HG02840 (cell line): ENCODE results near the gene MYADML2.

Source experiments
- ATAC-seq: cut with Tn5 transposase; IDR thresholded peaks from one replicate; pipeline ENCODE4 v1.9.1; 2021; ENCODE audit warnings: mild to moderate bottlenecking, moderate library complexity, moderate number of reproducible peaks; ENCODE audit not compliant: unreplicated experiment, low FRiP score

MYADML2 gene

DNA sequence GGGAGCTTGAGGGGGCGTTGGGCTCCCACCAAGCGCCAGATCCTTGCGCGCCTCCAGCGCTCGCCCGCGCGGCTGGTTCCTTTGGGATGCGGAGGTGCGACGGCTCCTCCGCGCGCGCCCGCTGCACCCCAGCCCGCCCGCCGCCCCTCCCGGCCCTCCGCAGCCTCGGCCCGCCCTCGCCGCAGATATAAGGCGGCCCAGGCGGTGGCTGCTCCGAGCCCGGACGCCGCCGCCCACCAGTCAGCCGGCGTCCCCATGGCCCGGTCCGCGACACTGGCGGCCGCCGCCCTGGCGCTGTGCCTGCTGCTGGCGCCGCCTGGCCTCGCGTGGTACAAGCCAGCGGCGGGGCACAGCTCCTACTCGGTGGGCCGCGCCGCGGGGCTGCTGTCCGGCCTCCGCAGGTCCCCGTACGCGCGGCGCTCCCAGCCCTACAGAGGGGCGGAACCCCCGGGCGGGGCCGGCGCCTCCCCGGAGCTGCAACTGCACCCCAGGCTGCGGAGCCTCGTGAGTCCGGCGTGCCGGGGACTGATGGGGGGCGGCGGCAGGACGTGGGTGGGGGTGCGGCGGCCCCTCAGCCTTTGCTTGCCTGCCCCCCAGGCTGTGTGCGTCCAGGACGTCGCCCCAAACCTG is 44.9 kb downstream of the MYADML2 start, which contains the start of gene NPB:
Gene NPB, plus strand, starts transcription at position 216 of the 630 bp plus-strand sequence. Its CDS starts 40 bp downstream, at position 256.
- no peak for ATAC-seq

DNA sequence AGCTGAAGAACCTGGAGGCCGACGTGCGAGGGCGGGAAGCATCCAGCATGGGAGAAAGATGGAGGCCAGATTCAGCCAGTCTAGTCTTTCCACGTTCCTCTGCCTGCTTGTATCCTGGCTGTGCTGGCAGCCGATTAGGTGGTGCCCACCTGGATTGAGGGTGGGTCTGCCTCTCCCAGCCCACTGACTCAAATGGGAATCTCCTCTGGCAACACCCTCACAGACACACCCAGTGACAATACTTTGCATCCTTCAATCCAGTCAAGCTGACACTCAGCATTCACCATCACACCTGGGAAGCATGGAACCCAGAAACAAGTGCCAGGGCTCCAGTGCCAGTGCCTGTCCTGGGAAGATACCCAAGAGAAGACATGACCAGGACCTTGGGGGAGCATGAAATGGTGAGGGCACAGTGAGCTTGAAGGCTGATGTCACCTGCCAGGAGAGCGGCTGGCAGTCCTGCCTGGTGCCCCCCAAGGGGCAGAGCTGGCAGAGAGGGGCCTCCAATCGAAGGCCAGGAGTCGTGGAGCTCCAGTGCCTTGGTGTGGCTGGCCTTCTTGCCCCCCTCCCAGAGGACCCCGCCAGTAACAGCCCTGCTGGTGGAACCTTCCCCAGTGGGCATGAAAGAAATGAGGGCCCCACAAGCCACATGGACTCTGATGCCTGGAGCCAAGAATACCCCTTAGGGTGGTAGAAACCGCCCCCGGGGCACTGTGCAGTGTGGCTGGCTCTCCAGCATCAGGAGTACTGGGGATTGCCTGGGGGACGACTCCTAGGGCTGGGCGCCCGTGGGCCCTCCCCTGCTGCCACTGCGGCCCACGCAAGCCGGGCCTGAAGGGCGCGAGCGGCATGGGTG is 45.6 kb downstream of the MYADML2 start:
- ATAC-seq, result no peak

DNA sequence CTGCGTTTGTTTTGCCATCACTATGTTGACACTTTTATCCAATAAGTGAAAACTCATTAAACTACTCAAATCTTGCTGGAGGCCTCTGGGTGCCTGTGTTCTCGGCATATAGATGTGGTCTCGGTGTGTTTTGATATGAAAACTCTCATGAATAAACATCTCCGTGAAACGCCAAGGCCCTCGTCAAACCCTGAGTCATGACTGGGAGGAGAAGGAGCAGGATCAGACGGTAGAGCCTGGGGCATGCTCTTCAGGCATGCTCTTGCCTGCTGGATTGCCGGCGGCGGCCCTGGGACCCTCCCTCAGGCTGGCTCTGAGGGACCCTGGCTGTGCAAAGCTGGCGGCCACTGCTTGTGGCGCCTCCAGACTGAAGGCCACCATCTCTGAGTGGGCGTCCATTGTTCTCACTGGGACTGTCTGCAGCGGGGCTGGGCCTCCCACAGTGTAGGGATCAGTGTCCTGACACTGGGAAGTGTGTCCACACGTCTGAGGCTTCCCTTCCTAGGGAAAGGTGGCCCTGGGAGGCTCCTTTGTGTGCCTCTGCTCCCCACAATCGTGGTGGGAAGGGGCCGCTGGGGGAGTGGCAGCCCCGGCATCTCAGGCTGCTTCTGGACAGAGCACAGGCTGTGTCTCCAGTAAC is 46.7 kb downstream of the MYADML2 start:
- no peak for ATAC-seq

DNA sequence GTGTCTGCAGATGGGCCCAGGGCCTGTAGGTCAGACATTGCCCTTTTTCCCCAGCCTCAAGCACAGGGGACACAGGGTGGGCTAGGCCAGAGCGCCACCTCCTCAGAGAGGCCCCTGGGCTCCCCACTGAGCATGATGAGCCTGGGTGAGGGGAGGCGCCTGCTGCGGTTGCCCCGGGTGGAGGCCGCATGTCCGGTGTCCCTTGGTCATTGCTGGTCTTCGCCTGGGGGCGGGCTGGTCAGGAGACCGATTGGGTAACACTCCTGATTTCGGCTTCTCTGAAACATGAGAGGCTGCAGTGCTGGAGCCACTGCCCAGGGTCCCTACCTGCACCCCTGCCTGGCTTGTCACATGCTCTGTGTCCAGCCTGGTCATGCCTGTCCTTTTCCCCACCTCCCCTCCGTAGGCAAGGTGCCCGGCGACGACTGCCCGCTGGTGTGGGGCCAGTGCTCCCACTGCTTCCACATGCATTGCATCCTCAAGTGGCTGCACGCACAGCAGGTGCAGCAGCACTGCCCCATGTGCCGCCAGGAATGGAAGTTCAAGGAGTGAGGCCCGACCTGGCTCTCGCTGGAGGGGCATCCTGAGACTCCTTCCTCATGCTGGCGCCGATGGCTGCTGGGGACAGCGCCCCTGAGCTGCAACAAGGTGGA is 47.4 kb downstream of the MYADML2 start:
- ATAC-seq, result no peak

DNA sequence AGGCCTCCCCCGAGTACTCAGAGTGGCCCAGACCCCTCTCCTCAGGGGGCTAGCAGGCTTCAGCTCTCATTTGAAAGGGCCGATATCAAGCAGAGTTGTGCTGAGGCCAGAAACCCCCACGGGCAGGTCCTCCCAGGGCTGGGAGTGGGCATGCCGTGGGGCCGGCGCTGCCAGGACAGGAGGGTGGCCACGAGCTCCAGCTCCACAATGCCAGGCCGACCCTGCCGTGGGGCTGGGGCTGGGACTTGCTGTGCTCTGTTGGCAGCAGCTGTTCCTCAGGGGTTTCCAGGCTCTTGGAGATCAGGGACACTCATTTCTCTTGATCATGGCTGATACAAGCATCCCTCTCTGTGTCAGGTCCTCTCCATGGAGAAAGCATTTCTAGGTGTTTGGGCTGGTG is 48.1 kb downstream of the MYADML2 start:
- ATAC-seq, result no peak

DNA sequence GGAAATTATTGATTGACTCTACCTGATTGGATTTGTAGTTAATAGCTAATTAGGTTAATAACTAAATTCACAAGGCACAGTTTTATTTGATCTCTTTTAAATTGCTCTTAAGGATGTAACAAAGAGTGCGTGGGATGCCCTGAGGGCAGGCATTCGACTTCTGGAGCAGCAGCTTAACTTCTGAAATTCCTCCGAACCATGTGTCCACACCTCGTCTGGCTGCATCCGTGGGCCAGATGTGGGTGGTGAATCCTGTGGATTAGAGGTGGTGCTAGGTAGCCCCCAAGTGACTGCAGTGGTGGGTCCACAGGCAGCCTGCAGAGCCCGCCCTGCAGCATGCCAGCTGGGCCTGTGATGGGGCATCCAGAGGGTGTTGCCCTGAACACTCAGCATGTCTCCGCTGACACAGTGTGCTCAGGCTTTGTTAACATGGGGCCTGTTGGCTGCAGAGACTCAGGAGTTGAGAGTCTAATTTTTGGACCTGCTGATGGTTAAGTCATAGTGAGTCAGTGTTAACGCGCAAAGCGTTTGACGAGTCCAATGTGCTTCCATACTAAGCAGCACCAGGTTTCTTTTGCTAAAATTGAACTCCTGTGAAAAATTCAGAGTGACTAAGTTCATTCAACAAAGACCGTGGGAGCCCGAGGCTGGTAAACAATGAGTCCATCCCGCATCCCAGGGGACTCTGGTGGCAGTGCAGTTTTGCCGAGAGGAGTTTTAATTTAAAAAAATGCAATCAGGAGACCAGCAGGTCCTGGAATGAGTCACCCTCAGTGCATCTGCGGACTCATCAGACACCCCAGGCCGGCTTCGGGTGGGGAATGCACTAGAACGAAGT is 48.8 kb downstream of the MYADML2 start:
- no peak for ATAC-seq

DNA sequence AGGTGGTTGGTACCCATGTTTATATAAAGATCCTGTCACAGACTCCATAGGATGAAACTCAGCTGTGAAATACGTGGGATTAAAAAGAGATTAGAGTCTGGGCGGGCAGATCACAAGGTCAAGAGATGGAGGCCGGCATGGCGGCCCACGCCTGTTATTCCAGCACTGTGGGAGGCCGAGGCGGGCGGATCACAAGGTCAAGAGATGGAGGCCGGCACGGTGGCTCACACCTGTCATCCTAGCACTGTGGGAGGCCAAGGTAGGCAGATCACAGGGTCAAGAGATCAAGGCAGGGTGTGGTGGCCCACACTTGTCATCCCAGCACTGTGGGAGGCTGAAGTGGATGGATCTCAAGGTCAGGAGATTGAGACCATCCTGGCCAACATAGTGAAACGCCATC is 51.6 kb downstream of the MYADML2 start:
- ATAC-seq, result no peak

DNA sequence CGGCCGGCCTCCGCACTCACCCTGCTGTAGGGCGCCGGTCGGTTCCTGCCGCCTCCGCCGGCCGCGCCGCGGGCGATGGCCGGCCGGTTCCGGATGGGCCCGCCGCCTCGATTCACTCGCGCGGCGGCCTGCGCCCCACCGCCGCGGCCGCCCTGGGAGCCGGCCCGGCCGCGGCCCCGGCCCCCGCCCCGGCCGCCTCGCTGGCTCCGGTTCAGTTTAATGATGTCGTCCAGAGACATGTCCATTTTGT is 55.8 kb downstream of the MYADML2 start:
- no peak for ATAC-seq

DNA sequence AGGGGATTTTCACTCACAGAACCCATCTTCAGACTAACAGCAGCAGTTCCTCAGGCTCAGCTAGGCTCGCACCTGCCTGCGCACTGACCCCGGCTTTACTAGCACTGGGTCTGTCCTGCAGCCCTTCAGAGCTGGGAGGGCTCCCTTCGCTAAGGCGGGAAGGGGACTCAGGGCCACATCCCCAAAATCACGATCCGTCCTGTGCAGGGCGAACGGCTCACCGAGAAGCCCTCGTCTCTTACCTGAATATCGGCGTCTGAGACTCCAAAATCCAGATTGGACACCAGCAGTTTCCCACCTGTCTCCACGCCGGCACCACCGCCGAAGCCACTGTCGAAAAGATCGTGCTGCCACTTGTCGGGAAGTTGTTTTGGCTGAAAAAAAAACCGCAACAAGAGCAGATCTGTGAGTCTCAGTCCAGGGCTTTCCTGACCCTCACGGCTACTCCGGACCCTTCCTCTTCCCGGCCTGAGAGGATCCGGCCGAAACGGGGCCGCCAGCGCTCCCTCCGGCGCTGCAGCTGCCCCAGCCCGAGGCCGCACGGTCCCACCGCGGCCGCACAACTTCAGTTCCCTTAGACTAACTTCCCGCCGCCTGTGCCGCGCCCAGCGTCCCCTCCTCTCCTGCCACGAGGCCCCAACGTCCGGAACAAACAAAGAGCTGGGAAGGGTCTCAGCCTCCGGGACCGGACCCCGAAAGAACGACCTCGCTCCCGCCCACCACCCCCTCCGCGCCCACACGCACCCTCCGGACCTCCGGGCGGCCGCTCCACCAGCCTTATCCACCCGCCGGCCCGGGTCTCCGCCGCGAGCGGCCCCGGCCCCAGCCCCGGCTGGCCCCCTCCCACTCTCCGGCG is 56.4 kb downstream of the MYADML2 start:
- ATAC-seq, result peak; percentile 13
